GM12878 (cell line): ENCODE results near the gene BORCS8. TPM values are rescaled to one million over a fixed set of nuclear protein-coding genes. Genes with fewer than 3 reads are reported as not detected.
A peak's percentile ranks its signal among the peaks of the same experiment; 100 is the strongest.

ENCODE experiments used
- EP300 ChIP-seq, 2 experiments: fragments of 150-350 bp in 1 of 2; IDR thresholded peaks; 2 replicates each; pipeline ENCODE4 v1.6.1; 2011 to 2012; ENCODE audit warnings: low read depth in 2 of 2, low read length in 2 of 2, borderline replicate concordance in 1 of 2, improper control_type of control experiment in 1 of 2, inconsistent platforms in 1 of 2; ENCODE audit not compliant: control insufficient read depth in 1 of 2
- HCFC1 ChIP-seq: fragments of 150-350 bp; IDR thresholded peaks from 2 replicates; pipeline ENCODE4 v1.6.1; 2014; ENCODE audit warnings: low read length
- IKZF2 ChIP-seq, 2 experiments: fragments of 450-650 bp; IDR thresholded peaks; 2 replicates each; pipeline ENCODE4 v1.6.1; 2017; ENCODE audit warnings: mild to moderate bottlenecking in 2 of 2, moderate library complexity in 2 of 2
- MTA2 ChIP-seq: fragments of 450-650 bp; IDR thresholded peaks from 2 replicates; pipeline ENCODE4 v1.6.1; 2016; ENCODE audit warnings: low read depth, mild to moderate bottlenecking, moderate library complexity
- SMAD1 ChIP-seq: fragments of 450-650 bp; IDR thresholded peaks from 2 replicates; pipeline ENCODE4 v1.6.1; 2018; ENCODE audit warnings: mild to moderate bottlenecking, low read depth; ENCODE audit not compliant: partially characterized antibody
- SP1 ChIP-seq: IDR thresholded peaks from one replicate; pipeline ENCODE4 v1.6.1; 2011; ENCODE audit warnings: low read depth, low read length
- polyA plus RNA-seq, 11 experiments: library from polyadenylated mRNA; depleted of rRNA in 4 of 11; unstranded in 6 of 11; stranded (reverse) in 5 of 11; fragments of >200 nt; fragmentation: Nextera tagmentation in 4 of 11; fragmentation: Illumina TruSeq in 1 of 11; extraction: Ambion mirVana in 4 of 11; extraction: Trizol in 1 of 11; gene quantifications; 1 replicate in 1 of 11; 2 replicates in 10 of 11; pipeline versions ENCODE4 v1.2.1 to v1.2.3, GENCODE V29; 2011 to 2016; ENCODE audit warnings: inconsistent platforms in 2 of 11, missing spikeins in 2 of 11, low read depth in 1 of 11
- total RNA-seq, 4 experiments: library from RNA; depleted of rRNA in 3 of 4; stranded (reverse); fragments of >200 nt in 3 of 4; fragmentation: Illumina TruSeq in 1 of 4; extraction: Trizol in 1 of 4; gene quantifications; 2 replicates each; pipeline versions ENCODE4 v1.2.1 to v1.2.3, GENCODE V29; 2013 to 2021
- TF ChIP-seq, protein P1 (sequence below): fragments of 450-650 bp; formaldehyde crosslinking; IDR thresholded peaks from 2 replicates; pipeline ENCODE4 v1.4.0; 2020; ENCODE audit warnings: mild to moderate bottlenecking, moderate library complexity
- TF ChIP-seq, protein P2 (sequence below): fragments of 450-650 bp; formaldehyde crosslinking; IDR thresholded peaks from 2 replicates; pipeline ENCODE4 v1.5.0; 2022; ENCODE audit warnings: mild to moderate bottlenecking, missing genetic modification characterization
- TF ChIP-seq, protein P3 (sequence below): fragments of 450-650 bp; IDR thresholded peaks from 2 replicates; pipeline ENCODE4 v1.6.1; 2017; ENCODE audit warnings: antibody characterized with exemption, mild to moderate bottlenecking, moderate library complexity
- TF ChIP-seq, protein P4 (sequence below): fragments of 450-650 bp; IDR thresholded peaks from 2 replicates; pipeline ENCODE4 v1.6.1; 2017; ENCODE audit warnings: mild to moderate bottlenecking, low read depth, inconsistent platforms; ENCODE audit not compliant: poor library complexity, severe bottlenecking

Gene BORCS8
- total and polyA plus RNA-seq, 10 of the 15 experiments (the other 5 are each of a cell fraction or from before 2014, with no cell fraction given) = 3.7 to 40.3 (median 23.4) TPM

DNA sequence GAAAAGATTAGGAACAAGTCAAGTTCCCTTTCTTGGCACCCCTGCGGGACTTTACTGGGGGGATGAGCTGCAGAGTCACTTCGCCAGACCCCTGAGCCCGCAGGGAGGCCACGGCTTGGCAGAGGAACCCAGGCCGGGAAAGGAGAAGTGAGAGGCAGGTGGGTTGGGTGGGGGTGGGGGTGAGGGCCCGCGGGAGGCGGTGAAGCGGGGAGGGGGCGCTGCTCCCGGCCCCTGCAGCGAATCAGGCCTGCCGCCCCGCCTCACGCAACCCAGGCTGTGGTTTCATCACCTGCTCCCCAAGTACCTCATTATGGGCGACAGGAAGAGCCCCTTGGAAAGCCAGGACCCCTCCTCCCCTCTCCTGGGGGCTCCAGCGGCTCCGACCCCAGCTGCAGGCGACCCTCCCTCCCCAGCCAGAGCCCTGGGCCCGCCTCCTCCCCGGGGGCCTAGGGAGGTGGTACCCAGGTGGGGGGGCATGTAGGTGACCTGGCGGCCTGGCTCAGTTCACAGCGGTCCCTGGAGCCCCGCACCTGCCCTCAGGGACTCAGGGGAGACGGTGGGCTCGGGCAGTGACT lies 31.4 kb downstream of the BORCS8 start (continued):
- TF ChIP-seq, protein P1, sequence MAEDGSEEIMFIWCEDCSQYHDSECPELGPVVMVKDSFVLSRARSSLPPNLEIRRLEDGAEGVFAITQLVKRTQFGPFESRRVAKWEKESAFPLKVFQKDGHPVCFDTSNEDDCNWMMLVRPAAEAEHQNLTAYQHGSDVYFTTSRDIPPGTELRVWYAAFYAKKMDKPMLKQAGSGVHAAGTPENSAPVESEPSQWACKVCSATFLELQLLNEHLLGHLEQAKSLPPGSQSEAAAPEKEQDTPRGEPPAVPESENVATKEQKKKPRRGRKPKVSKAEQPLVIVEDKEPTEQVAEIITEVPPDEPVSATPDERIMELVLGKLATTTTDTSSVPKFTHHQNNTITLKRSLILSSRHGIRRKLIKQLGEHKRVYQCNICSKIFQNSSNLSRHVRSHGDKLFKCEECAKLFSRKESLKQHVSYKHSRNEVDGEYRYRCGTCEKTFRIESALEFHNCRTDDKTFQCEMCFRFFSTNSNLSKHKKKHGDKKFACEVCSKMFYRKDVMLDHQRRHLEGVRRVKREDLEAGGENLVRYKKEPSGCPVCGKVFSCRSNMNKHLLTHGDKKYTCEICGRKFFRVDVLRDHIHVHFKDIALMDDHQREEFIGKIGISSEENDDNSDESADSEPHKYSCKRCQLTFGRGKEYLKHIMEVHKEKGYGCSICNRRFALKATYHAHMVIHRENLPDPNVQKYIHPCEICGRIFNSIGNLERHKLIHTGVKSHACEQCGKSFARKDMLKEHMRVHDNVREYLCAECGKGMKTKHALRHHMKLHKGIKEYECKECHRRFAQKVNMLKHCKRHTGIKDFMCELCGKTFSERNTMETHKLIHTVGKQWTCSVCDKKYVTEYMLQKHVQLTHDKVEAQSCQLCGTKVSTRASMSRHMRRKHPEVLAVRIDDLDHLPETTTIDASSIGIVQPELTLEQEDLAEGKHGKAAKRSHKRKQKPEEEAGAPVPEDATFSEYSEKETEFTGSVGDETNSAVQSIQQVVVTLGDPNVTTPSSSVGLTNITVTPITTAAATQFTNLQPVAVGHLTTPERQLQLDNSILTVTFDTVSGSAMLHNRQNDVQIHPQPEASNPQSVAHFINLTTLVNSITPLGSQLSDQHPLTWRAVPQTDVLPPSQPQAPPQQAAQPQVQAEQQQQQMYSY (CRISPR knock-in tag) = no peak
- peak; percentile 55 for TF ChIP-seq SP1
- peak; percentile 84 to 85 for TF ChIP-seq IKZF2 (IDR thresholded peaks at IDR 0.05)
- TF ChIP-seq, protein P2, sequence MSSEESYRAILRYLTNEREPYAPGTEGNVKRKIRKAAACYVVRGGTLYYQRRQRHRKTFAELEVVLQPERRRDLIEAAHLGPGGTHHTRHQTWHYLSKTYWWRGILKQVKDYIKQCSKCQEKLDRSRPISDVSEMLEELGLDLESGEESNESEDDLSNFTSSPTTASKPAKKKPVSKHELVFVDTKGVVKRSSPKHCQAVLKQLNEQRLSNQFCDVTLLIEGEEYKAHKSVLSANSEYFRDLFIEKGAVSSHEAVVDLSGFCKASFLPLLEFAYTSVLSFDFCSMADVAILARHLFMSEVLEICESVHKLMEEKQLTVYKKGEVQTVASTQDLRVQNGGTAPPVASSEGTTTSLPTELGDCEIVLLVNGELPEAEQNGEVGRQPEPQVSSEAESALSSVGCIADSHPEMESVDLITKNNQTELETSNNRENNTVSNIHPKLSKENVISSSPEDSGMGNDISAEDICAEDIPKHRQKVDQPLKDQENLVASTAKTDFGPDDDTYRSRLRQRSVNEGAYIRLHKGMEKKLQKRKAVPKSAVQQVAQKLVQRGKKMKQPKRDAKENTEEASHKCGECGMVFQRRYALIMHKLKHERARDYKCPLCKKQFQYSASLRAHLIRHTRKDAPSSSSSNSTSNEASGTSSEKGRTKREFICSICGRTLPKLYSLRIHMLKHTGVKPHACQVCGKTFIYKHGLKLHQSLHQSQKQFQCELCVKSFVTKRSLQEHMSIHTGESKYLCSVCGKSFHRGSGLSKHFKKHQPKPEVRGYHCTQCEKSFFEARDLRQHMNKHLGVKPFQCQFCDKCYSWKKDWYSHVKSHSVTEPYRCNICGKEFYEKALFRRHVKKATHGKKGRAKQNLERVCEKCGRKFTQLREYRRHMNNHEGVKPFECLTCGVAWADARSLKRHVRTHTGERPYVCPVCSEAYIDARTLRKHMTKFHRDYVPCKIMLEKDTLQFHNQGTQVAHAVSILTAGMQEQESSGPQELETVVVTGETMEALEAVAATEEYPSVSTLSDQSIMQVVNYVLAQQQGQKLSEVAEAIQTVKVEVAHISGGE = no peak
- TF ChIP-seq HCFC1 = no peak
- TF ChIP-seq, protein P3, sequence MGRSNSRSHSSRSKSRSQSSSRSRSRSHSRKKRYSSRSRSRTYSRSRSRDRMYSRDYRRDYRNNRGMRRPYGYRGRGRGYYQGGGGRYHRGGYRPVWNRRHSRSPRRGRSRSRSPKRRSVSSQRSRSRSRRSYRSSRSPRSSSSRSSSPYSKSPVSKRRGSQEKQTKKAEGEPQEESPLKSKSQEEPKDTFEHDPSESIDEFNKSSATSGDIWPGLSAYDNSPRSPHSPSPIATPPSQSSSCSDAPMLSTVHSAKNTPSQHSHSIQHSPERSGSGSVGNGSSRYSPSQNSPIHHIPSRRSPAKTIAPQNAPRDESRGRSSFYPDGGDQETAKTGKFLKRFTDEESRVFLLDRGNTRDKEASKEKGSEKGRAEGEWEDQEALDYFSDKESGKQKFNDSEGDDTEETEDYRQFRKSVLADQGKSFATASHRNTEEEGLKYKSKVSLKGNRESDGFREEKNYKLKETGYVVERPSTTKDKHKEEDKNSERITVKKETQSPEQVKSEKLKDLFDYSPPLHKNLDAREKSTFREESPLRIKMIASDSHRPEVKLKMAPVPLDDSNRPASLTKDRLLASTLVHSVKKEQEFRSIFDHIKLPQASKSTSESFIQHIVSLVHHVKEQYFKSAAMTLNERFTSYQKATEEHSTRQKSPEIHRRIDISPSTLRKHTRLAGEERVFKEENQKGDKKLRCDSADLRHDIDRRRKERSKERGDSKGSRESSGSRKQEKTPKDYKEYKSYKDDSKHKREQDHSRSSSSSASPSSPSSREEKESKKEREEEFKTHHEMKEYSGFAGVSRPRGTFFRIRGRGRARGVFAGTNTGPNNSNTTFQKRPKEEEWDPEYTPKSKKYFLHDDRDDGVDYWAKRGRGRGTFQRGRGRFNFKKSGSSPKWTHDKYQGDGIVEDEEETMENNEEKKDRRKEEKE = no peak
- TF ChIP-seq, protein P4, sequence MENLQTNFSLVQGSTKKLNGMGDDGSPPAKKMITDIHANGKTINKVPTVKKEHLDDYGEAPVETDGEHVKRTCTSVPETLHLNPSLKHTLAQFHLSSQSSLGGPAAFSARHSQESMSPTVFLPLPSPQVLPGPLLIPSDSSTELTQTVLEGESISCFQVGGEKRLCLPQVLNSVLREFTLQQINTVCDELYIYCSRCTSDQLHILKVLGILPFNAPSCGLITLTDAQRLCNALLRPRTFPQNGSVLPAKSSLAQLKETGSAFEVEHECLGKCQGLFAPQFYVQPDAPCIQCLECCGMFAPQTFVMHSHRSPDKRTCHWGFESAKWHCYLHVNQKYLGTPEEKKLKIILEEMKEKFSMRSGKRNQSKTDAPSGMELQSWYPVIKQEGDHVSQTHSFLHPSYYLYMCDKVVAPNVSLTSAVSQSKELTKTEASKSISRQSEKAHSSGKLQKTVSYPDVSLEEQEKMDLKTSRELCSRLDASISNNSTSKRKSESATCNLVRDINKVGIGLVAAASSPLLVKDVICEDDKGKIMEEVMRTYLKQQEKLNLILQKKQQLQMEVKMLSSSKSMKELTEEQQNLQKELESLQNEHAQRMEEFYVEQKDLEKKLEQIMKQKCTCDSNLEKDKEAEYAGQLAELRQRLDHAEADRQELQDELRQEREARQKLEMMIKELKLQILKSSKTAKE = no peak
- TF ChIP-seq SMAD1 = no peak
- TF ChIP-seq EP300 (IDR thresholded peaks at IDR 0.05; ENCODE audit: borderline replicate concordance in 1 of 2, control insufficient read depth in 1 of 2, low read depth in 2 of 2, low read length in 2 of 2) = peak in 1 of 2 experiments; percentile 38; a peak in 2 of 4 replicates
- TF ChIP-seq MTA2 = peak; percentile 82
